Hepatocyte (in vitro differentiated cells): ENCODE results near the gene WASHC2A. TPM values are rescaled to one million over a fixed set of nuclear protein-coding genes. Genes with fewer than 3 reads are reported as not detected.
A peak's percentile ranks its signal among the peaks of the same experiment; 100 is the strongest.
"Not testable (repeated sequence)": the region's sequence is repeated elsewhere in the genome, so short reads cannot be mapped to it uniquely, and the experiment has no call there.

ENCODE experiments used
- DNase-seq: peaks from one replicate; pipeline ENCODE4 v3.0.0-alpha.2; 2016; ENCODE audit warnings: low spot score
- H2AFZ ChIP-seq: fragments of 200-600 bp; sonication (generic); 2 replicates; pipeline ENCODE4 v1.6.0; 2016; ENCODE audit warnings: antibody characterized with exemption, mild to moderate bottlenecking
- H3K27ac ChIP-seq: fragments of 200-600 bp; sonication (generic); 2 replicates; pipeline ENCODE4 v1.5.1; 2016; ENCODE audit warnings: mild to moderate bottlenecking
- H3K27me3 ChIP-seq: fragments of 200-600 bp; sonication (generic); 2 replicates; pipeline ENCODE4 v1.6.1; 2016
- H3K36me3 ChIP-seq: fragments of 200-600 bp; sonication (generic); replicated peaks from 2 replicates; pipeline ENCODE4 v1.5.1; 2016; ENCODE audit warnings: low read depth; ENCODE audit not compliant: insufficient read depth
- H3K4me1 ChIP-seq: fragments of 200-600 bp; sonication (generic); 2 replicates; pipeline ENCODE4 v1.5.1; 2016; ENCODE audit warnings: mild to moderate bottlenecking, moderate library complexity; ENCODE audit not compliant: insufficient read depth
- H3K4me2 ChIP-seq: fragments of 200-600 bp; sonication (generic); 2 replicates; pipeline ENCODE4 v1.6.0; 2016
- H3K4me3 ChIP-seq: fragments of 200-600 bp; sonication (generic); 2 replicates; pipeline ENCODE4 v1.5.1; 2016; ENCODE audit warnings: mild to moderate bottlenecking
- H3K79me2 ChIP-seq: fragments of 200-600 bp; sonication (generic); 2 replicates; pipeline ENCODE4 v1.6.0; 2017; ENCODE audit warnings: mild to moderate bottlenecking
- H3K9me2 ChIP-seq: fragments of 200-600 bp; sonication (generic); replicated peaks from 2 replicates; pipeline ENCODE4 v1.6.0; 2017; ENCODE audit warnings: mild to moderate bottlenecking; ENCODE audit not compliant: insufficient read depth
- H3K9me3 ChIP-seq: fragments of 200-600 bp; sonication (generic); 2 replicates; pipeline ENCODE4 v1.5.1; 2016; ENCODE audit warnings: low read depth, mild to moderate bottlenecking
- H4K20me1 ChIP-seq: fragments of 200-600 bp; sonication (generic); 2 replicates; pipeline ENCODE4 v1.6.0; 2016; ENCODE audit warnings: mild to moderate bottlenecking; ENCODE audit not compliant: insufficient read depth, poor library complexity, severe bottlenecking
- CTCF ChIP-seq: fragments of 200-600 bp; sonication (generic); IDR thresholded peaks from 2 replicates; pipeline ENCODE4 v1.5.1; 2016; ENCODE audit warnings: antibody characterized with exemption, mild to moderate bottlenecking; ENCODE audit not compliant: poor library complexity
- EZH2 ChIP-seq: fragments of 200-600 bp; sonication (generic); IDR thresholded peaks from 2 replicates; pipeline ENCODE4 v1.6.1; 2016; ENCODE audit warnings: antibody characterized with exemption, mild to moderate bottlenecking, borderline replicate concordance
- EZH2phosphoT487 ChIP-seq: fragments of 200-600 bp; sonication (generic); IDR thresholded peaks from one replicate; pipeline ENCODE4 v1.6.1; 2018; ENCODE audit warnings: antibody characterized with exemption, mild to moderate bottlenecking, low read depth, moderate library complexity; ENCODE audit not compliant: unreplicated experiment, severe bottlenecking
- WGBS: methylation state at CpG from one replicate; pipeline ENCODE4 v1.1.6; 2016; ENCODE audit warnings: low lambda C conversion rate; ENCODE audit errors: missing lambda C conversion rate; 5-methylcytosine and 5-hydroxymethylcytosine counted together
- polyA plus RNA-seq: library from polyadenylated mRNA; unstranded; fragments of >200 nt; fragmentation: Nextera tagmentation; extraction: Ambion mirVana; gene quantifications from 2 replicates; pipeline ENCODE4 v1.2.1, GENCODE V29; 2016
- total RNA-seq: library from RNA; depleted of rRNA; stranded (reverse); fragments of >200 nt; gene quantifications from 2 replicates; pipeline ENCODE4 v1.2.3, GENCODE V29; 2014

WASHC2A gene
- total and polyA plus RNA-seq, 2 experiments from 2014 or later, result 31.9 to 35.5 TPM

- no peak overlapping the region for H3K4me3 ChIP-seq
- H3K9me2 ChIP-seq, result no peaks in the 10 kb centered on the region
- no peaks in the 10 kb centered on the region for H3K4me1 ChIP-seq
- H3K9me3 ChIP-seq, result no peaks in the 10 kb centered on the region
- 61% methylated on average over 5 of the region's 5 CpGs for WGBS
- H3K4me2 ChIP-seq, result no peak overlapping the region
- no peak overlapping the region for H2AFZ ChIP-seq
- TF ChIP-seq EZH2phosphoT487 (no peak), CTCF (no peak), EZH2 (no peak)
- H3K36me3 ChIP-seq, result no peaks in the 10 kb centered on the region
- no peaks in the 10 kb centered on the region for H4K20me1 ChIP-seq
- no peak overlapping the region for H3K27ac ChIP-seq
- no peaks in the 10 kb centered on the region for H3K79me2 ChIP-seq
- no peaks in the 10 kb centered on the region for H3K27me3 ChIP-seq
- DNase-seq, result no peak
These were observed 22.7 kb upstream of the WASHC2A start for GRCh38 chr10:50044941-50045664.

- H4K20me1 ChIP-seq, H3K79me2 ChIP-seq: not testable (repeated sequence)
- 68% methylated on average over 9 of the region's 9 CpGs for WGBS
These were observed 21.3 kb upstream of the WASHC2A start for GRCh38 chr10:50046457-50046856.

GRCh38 chr10:50047594-50047993 is 20.2 kb upstream of the WASHC2A start:
- DNase-seq, H3K4me1 ChIP-seq, H4K20me1 ChIP-seq, H3K4me3 ChIP-seq, H3K36me3 ChIP-seq, H3K9me3 ChIP-seq, H3K4me2 ChIP-seq, H3K27ac ChIP-seq, H2AFZ ChIP-seq, H3K79me2 ChIP-seq, H3K27me3 ChIP-seq, H3K9me2 ChIP-seq: not testable (repeated sequence)
- WGBS, result 89% methylated on average over 5 of the region's 5 CpGs

More at GRCh38 chr10:50046457-50046856, 21.3 kb upstream of the WASHC2A start:
- H3K27me3 ChIP-seq, H3K4me3 ChIP-seq, H3K9me2 ChIP-seq, DNase-seq, H3K4me1 ChIP-seq, H2AFZ ChIP-seq, H3K27ac ChIP-seq, H3K9me3 ChIP-seq, H3K4me2 ChIP-seq, H3K36me3 ChIP-seq: not testable (repeated sequence)

GRCh38 chr10:50051995-50052660 is 15.6 kb upstream of the WASHC2A start:
- 63% methylated on average over 3 of the region's 3 CpGs for WGBS
- not testable (repeated sequence) for H3K27me3 ChIP-seq, H3K27ac ChIP-seq, H3K4me2 ChIP-seq, H3K4me1 ChIP-seq, H2AFZ ChIP-seq, H3K79me2 ChIP-seq, H3K9me2 ChIP-seq, H3K9me3 ChIP-seq, H3K4me3 ChIP-seq, H4K20me1 ChIP-seq, H3K36me3 ChIP-seq
- peak; percentile 10 for DNase-seq

GRCh38 chr10:50052778-50053376 is 14.9 kb upstream of the WASHC2A start:
- not testable (repeated sequence) for H3K36me3 ChIP-seq, H4K20me1 ChIP-seq, H3K27me3 ChIP-seq, H3K9me3 ChIP-seq, H3K4me1 ChIP-seq, H3K27ac ChIP-seq, H3K9me2 ChIP-seq, H3K79me2 ChIP-seq, H3K4me2 ChIP-seq, H3K4me3 ChIP-seq, DNase-seq, H2AFZ ChIP-seq
- WGBS, result 67% methylated on average over 6 of the region's 6 CpGs

GRCh38 chr10:50055494-50056292 is 12.1 kb upstream of the WASHC2A start:
- not testable (repeated sequence) for H3K36me3 ChIP-seq, H3K4me2 ChIP-seq, H3K27ac ChIP-seq, H3K4me1 ChIP-seq, DNase-seq, H3K27me3 ChIP-seq, H2AFZ ChIP-seq, H3K4me3 ChIP-seq, H3K9me3 ChIP-seq, H3K9me2 ChIP-seq, H3K79me2 ChIP-seq, H4K20me1 ChIP-seq
- 80% methylated on average over 5 of the region's 5 CpGs for WGBS

- H3K4me3 ChIP-seq, H3K9me2 ChIP-seq, H3K36me3 ChIP-seq, H4K20me1 ChIP-seq, H3K4me2 ChIP-seq, H3K4me1 ChIP-seq, H3K79me2 ChIP-seq, H2AFZ ChIP-seq, H3K27me3 ChIP-seq, H3K9me3 ChIP-seq: not testable (repeated sequence)
- H3K27ac ChIP-seq, result peak overlapping the region; percentile 80
- peak; percentile 8 for DNase-seq
- 58% methylated on average over 8 of the region's 8 CpGs for WGBS
These were observed 11.1 kb upstream of the WASHC2A start for GRCh38 chr10:50056654-50057053.
